Right lobe of liver (tissue), 6 donors: Measurements from ENCODE around the gene POLE. TPM values are rescaled to one million over a fixed set of nuclear protein-coding genes. Genes with fewer than 3 reads are reported as not detected.
A peak's percentile ranks its signal among the peaks of the same experiment; 100 is the strongest.

Experiments used
- ATAC-seq, 4 donors: fragments of 200-7000 bp; cut with Tn5 transposase; one replicate each; pipeline ENCODE4 v1.9.1; 2020; ENCODE audit warnings: mild to moderate bottlenecking in 4 of 4, moderate library complexity in 4 of 4
- DNase-seq, 3 donors: peaks; one replicate each; pipeline ENCODE4 v3.0.0-alpha.2; 2020
- H3K27ac ChIP-seq, 3 donors: fragments of 200-600 bp; one replicate each; pipeline ENCODE4 v1.8.0; 2022
- H3K27me3 ChIP-seq, 2 donors: fragments of 200-600 bp; one replicate each; pipeline ENCODE4 v1.8.0; 2022
- H3K36me3 ChIP-seq, 4 donors: fragments of 200-600 bp; sonication (generic) in 1 of 4; one replicate each; pipeline versions ENCODE4 v1.5.1 to v1.8.0; 2017 to 2022; ENCODE audit warnings: control low read depth in 1 of 4
- H3K4me1 ChIP-seq, 4 donors: fragments of 200-600 bp; sonication (generic) in 1 of 4; one replicate each; pipeline versions ENCODE4 v1.5.1 to v1.8.0; 2017 to 2022; ENCODE audit warnings: control low read depth in 1 of 4
- H3K4me3 ChIP-seq, 3 donors: fragments of 200-600 bp; one replicate each; pipeline ENCODE4 v1.8.0; 2022
- H3K9me3 ChIP-seq, 4 donors: fragments of 200-600 bp; sonication (generic) in 1 of 4; one replicate each; pipeline versions ENCODE4 v1.5.1 to v1.8.0; 2017 to 2022; ENCODE audit warnings: control low read depth in 1 of 4
- POLR2A ChIP-seq: fragments of 450-650 bp; IDR thresholded peaks from one replicate; pipeline ENCODE4 v1.6.1; 2017; ENCODE audit warnings: antibody characterized with exemption, mild to moderate bottlenecking
- WGBS: methylation state at CpG from one replicate; pipeline ENCODE4 v1.1.6; 2018; ENCODE audit warnings: low coverage, low lambda C conversion rate; ENCODE audit not compliant: insufficient coverage; ENCODE audit errors: missing lambda C conversion rate; 5-methylcytosine and 5-hydroxymethylcytosine counted together
- intact Hi-C, 2 donors: fragments of 100-400 bp; cut with DNase I; formaldehyde crosslinking; loops; one replicate each; pipeline versions ENCODE4 v1.11.2 to v1.14.1; 2022
- total RNA-seq, 6 experiments: library from RNA; depleted of rRNA in 2 of 6; stranded (reverse); fragments of >200 nt in 2 of 6; fragmentation: NEBNext Ultra II Directional in 3 of 6; extraction: Animal tissue kit (Norgen Biotek cat#: 25700) in 3 of 6; gene quantifications; one replicate each; pipeline versions ENCODE4 v1.1.0 to v1.2.4, GENCODE V29; 2016 to 2023
- TF ChIP-seq, protein P1 (sequence below), 4 donors: fragments of 200-600 bp in 3 of 4; fragments of 450-650 bp in 1 of 4; IDR thresholded peaks; one replicate each; pipeline versions ENCODE4 v1.5.1 to v1.8.0; 2016 to 2022; ENCODE audit warnings: antibody characterized with exemption in 4 of 4, mild to moderate bottlenecking in 2 of 4
- donor health status: DM: no; HTN: yes; CAD: no.
- donor health status: DM: no; HTN: no; CAD: no.
- donor health status: DM: no; HTN: no; CAD: no.
- donor health status: DM: no; HTN: yes; CAD: no.
- donor health status: DM: no; HTN: yes; CAD: no.

The POLE gene
- total RNA-seq, 6 experiments from 2014 or later = 13.6 to 34.0 (median 22.7) TPM

DNA sequence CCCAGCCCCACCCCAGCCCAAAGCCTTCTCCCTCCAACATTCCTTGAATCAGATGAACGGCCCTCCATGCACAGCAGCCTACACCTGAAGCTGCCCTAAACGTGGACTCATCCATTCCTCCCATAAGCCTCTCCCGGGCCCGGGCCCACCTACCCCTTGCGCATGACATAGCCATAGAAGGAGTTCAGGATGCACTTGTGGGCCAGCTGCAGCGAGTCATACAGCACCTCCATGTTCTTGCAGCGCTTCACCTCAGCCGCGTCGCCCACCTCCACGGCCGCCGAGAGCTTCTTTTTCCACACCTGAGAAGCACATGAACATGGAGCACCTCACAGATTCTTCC lies 22.0 kb downstream of the POLE start:
- Histone ChIP-seq H3K27me3 (no peaks in the 10 kb centered on the region), H3K27ac (no peak overlapping the region), H3K4me3 (no peak overlapping the region), H3K4me1 (no peaks in the 10 kb centered on the region), H3K36me3 (peaks cover 0 to 63% (median 14%) of the 10 kb centered on the region in 4 donors), H3K9me3 (no peaks in the 10 kb centered on the region)
- ATAC-seq = no peak
- WGBS = 95% methylated on average over 13 of the region's 13 CpGs
- TF ChIP-seq POLR2A = no peak
- TF ChIP-seq, protein P1, sequence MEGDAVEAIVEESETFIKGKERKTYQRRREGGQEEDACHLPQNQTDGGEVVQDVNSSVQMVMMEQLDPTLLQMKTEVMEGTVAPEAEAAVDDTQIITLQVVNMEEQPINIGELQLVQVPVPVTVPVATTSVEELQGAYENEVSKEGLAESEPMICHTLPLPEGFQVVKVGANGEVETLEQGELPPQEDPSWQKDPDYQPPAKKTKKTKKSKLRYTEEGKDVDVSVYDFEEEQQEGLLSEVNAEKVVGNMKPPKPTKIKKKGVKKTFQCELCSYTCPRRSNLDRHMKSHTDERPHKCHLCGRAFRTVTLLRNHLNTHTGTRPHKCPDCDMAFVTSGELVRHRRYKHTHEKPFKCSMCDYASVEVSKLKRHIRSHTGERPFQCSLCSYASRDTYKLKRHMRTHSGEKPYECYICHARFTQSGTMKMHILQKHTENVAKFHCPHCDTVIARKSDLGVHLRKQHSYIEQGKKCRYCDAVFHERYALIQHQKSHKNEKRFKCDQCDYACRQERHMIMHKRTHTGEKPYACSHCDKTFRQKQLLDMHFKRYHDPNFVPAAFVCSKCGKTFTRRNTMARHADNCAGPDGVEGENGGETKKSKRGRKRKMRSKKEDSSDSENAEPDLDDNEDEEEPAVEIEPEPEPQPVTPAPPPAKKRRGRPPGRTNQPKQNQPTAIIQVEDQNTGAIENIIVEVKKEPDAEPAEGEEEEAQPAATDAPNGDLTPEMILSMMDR (IDR thresholded peaks at IDR 0.05) = no peak
- DNase-seq = no peak
- intact Hi-C loops = no loop called here

- TF ChIP-seq, protein P1 (IDR thresholded peaks at IDR 0.05) = no peak
- TF ChIP-seq POLR2A = no peak
- ATAC-seq (no peak), DNase-seq (peak in 2 of 3 donors; percentile 14 to 49)
- no peak overlapping the region for H3K4me3 ChIP-seq
- H3K9me3 ChIP-seq = no peaks in the 10 kb centered on the region
- intact Hi-C loops = no loop called here
- no peak overlapping the region for H3K27ac ChIP-seq
- no peaks in the 10 kb centered on the region for H3K27me3 ChIP-seq
- H3K4me1 ChIP-seq = no peaks in the 10 kb centered on the region
- H3K36me3 ChIP-seq = peaks cover 0 to 69% (median 15%) of the 10 kb centered on the region in 4 donors
- WGBS = 72% methylated on average over 7 of the region's 21 CpGs
Observed at GRCh38 chr12:132664206-132665148, 22.7 kb downstream of the POLE start.

DNA sequence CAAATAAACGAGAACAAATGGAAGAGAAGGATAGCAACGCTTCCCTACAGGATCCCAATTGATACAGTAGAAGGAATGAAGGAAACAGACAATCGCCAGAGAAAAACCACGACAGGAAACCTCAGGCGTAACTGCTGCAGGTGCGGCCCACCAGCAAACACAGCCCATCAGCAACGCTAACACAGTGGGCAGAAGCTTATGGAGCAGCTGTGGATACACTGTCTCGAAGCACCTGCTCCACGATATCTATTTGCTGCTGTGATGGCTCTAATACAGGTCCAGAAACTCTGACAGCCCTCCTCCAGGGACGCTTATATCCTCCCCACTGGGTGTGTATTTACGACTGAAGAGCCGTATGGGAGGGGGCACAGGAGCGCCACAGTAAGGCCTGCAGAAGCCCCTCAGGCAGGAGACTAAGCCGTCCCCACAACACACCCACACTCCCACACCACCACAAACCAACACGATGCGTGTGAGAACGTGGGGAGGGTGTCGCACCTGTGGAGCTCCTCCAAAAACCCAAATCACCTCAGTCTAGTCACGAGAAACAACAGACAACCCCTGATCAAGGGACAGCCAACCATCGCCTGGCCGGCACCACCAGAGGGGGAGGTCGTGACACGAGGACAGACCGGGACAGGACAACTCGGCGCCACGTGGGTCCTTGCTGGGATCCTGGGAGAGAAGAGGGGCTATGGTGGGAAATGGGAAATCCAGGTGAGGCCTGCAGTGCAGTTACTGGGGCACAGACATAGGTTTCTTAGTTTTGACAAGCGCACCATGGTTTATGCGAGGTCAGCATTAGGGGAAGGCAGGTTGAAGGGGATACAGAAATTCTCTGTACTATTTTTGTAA lies 24.0 kb downstream of the POLE start:
- peak in 2 of 3 donors; percentile 12 to 54 for DNase-seq
- intact Hi-C loops = no loop called here
- 85% methylated on average over 7 of the region's 29 CpGs for WGBS
- ATAC-seq = no peak
- Histone ChIP-seq H3K4me1 (no peaks in the 10 kb centered on the region), H3K9me3 (no peaks in the 10 kb centered on the region), H3K27ac (no peak overlapping the region), H3K27me3 (no peaks in the 10 kb centered on the region), H3K4me3 (no peak overlapping the region), H3K36me3 (peaks cover 0 to 72% (median 16%) of the 10 kb centered on the region in 4 donors)
- TF ChIP-seq, protein P1 (IDR thresholded peaks at IDR 0.05) = no peak
- TF ChIP-seq POLR2A = no peak

DNA sequence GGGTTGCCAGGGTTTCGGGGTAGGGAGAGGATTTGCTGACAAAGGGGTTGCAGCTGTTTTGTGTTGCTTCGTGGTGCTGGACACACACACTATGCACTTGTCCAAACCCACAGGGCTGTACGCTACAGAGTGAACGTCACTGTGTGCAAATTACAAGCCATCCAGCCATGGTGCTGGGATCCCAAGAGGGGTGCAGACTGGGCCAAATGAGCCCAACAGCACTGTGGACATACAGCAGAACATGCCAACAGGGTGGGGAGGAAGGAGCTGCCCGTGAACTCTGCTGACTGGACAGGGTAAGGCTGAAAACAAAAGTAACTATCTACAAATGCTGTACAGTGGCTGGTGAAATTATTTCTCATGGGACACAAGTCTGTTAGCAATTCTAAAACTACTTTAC lies 25.2 kb downstream of the POLE start:
- no peak for ATAC-seq
- Histone ChIP-seq H3K36me3 (peaks cover 0 to 66% (median 20%) of the 10 kb centered on the region in 4 donors), H3K4me3 (no peak overlapping the region), H3K27ac (no peak overlapping the region), H3K4me1 (peaks cover 0 to 4% (median 0%) of the 10 kb centered on the region in 4 donors), H3K27me3 (no peaks in the 10 kb centered on the region), H3K9me3 (no peaks in the 10 kb centered on the region)
- intact Hi-C loops = no loop called here
- WGBS = 40% methylated on average over 2 of the region's 5 CpGs
- DNase-seq = peak in 2 of 3 donors; percentile 2 to 27
- TF ChIP-seq, protein P1 (IDR thresholded peaks at IDR 0.05) = no peak
- TF ChIP-seq POLR2A = no peak
